Neural progenitor cell (in vitro differentiated cells): ENCODE data around the gene KBTBD8. TPM values are rescaled to one million over a fixed set of nuclear protein-coding genes. Genes with fewer than 3 reads are reported as not detected.
A peak's percentile ranks its signal among the peaks of the same experiment; 100 is the strongest.

Source experiments
- DNase-seq: peaks from one replicate; pipeline ENCODE4 v3.0.0-alpha.2; 2016; ENCODE audit warnings: low spot score
- H2AFZ ChIP-seq: fragments of 200-600 bp; sonication (generic); replicated peaks from 2 replicates; pipeline ENCODE4 v1.6.1; 2016; ENCODE audit warnings: antibody characterized with exemption
- H3F3A ChIP-seq: fragments of 200-600 bp; sonication (generic); 2 replicates; pipeline ENCODE4 v1.6.1; 2016; ENCODE audit warnings: antibody characterized with exemption, low read depth
- H3K27ac ChIP-seq: fragments of 200-600 bp; sonication (generic); 2 replicates; pipeline ENCODE4 v1.5.1; 2016; ENCODE audit warnings: mild to moderate bottlenecking
- H3K27me3 ChIP-seq: fragments of 200-600 bp; sonication (generic); 2 replicates; pipeline ENCODE4 v1.6.1; 2016; ENCODE audit warnings: mild to moderate bottlenecking, moderate library complexity
- H3K36me3 ChIP-seq: fragments of 200-600 bp; sonication (generic); 2 replicates; pipeline ENCODE4 v1.5.1; 2016
- H3K4me1 ChIP-seq: fragments of 200-600 bp; sonication (generic); 2 replicates; pipeline ENCODE4 v1.6.1; 2016; ENCODE audit warnings: mixed run types
- H3K4me2 ChIP-seq: fragments of 200-600 bp; sonication (generic); 2 replicates; pipeline ENCODE4 v1.6.1; 2016
- H3K4me3 ChIP-seq: fragments of 200-600 bp; sonication (generic); 2 replicates; pipeline ENCODE4 v1.5.1; 2016
- H3K79me2 ChIP-seq: fragments of 200-600 bp; sonication (generic); 2 replicates; pipeline ENCODE4 v1.6.1; 2016; ENCODE audit warnings: low read depth
- H3K9ac ChIP-seq: fragments of 200-600 bp; sonication (generic); 2 replicates; pipeline ENCODE4 v1.6.1; 2016
- H3K9me3 ChIP-seq: fragments of 200-600 bp; sonication (generic); 2 replicates; pipeline ENCODE4 v1.5.1; 2016; ENCODE audit warnings: low read depth
- H4K20me1 ChIP-seq: fragments of 200-600 bp; sonication (generic); 2 replicates; pipeline ENCODE4 v1.6.1; 2016; ENCODE audit warnings: low read depth
- H3K27ac Mint-ChIP-seq: 3 replicates; pipeline ENCODE4 v1.8.0; 2021; ENCODE audit warnings: mixed read lengths
- H3K27me3 Mint-ChIP-seq: 2 replicates; pipeline ENCODE4 v1.8.0; 2022; ENCODE audit warnings: low read depth, mild to moderate bottlenecking, inconsistent platforms, moderate library complexity, mixed read lengths; ENCODE audit not compliant: insufficient read depth
- H3K36me3 Mint-ChIP-seq: 3 replicates; pipeline ENCODE4 v1.8.0; 2021; ENCODE audit warnings: mixed read lengths
- H3K4me1 Mint-ChIP-seq: 3 replicates; pipeline ENCODE4 v1.8.0; 2021; ENCODE audit warnings: mixed read lengths
- H3K4me3 Mint-ChIP-seq: 3 replicates; pipeline ENCODE4 v1.8.0; 2021; ENCODE audit warnings: mild to moderate bottlenecking, moderate library complexity, mixed read lengths
- H3K9me3 Mint-ChIP-seq: 3 replicates; pipeline ENCODE4 v1.8.0; 2020; ENCODE audit warnings: mixed read lengths
- CTCF ChIP-seq: fragments of 200-600 bp; sonication (generic); IDR thresholded peaks from 2 replicates; pipeline ENCODE4 v1.5.1; 2017; ENCODE audit warnings: antibody characterized with exemption, mild to moderate bottlenecking
- EZH2 ChIP-seq: fragments of 200-600 bp; sonication (generic); IDR thresholded peaks from 2 replicates; pipeline ENCODE4 v1.6.1; 2017; ENCODE audit warnings: antibody characterized with exemption, mild to moderate bottlenecking, moderate library complexity
- EZH2phosphoT487 ChIP-seq: fragments of 200-600 bp; sonication (generic); IDR thresholded peaks from 2 replicates; pipeline ENCODE4 v1.6.1; 2017; ENCODE audit warnings: antibody characterized with exemption
- total RNA-seq: library from RNA; depleted of rRNA; stranded (reverse); fragments of >200 nt; gene quantifications from 2 replicates; pipeline ENCODE4 v1.2.3, GENCODE V29; 2015; ENCODE audit warnings: low replicate concordance

KBTBD8 gene
- total RNA-seq, 1 donor from 2014 or later, result 8.3 TPM

DNA sequence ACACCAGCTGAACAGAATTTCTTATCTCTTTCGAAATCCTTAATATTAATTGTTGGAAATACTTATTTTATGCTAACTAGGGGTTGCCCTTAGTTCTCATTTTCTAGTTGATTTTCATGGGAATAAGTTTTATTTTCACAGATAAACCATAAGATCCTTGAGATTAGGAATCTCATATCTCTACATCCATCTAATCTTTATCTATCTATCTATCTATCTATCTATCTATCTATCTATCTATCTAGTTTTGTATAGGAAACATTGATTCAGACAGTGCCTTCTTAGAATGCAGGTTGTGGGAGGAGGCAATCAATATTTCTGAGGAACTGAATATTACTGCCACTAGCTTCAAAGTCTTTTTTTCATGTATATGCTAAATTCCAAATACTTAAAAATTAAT, 3.5 kb upstream of the KBTBD8 start:
- H3K27ac Mint-ChIP-seq, result no peak overlapping the region
- Histone ChIP-seq H3K4me3 (no peak overlapping the region), H3K9me3 (no peaks in the 10 kb centered on the region), H3K36me3 (no peaks in the 10 kb centered on the region), H3K4me1 (peaks cover 6% of the 10 kb centered on the region), H3K4me2 (no peak overlapping the region), H4K20me1 (no peaks in the 10 kb centered on the region), H3K9ac (no peak overlapping the region), H3K27ac (no peak overlapping the region), H3K79me2 (no peaks in the 10 kb centered on the region), H3F3A (peaks cover 9% of the 10 kb centered on the region), H3K27me3 (peaks cover 9% of the 10 kb centered on the region), H2AFZ (no peak overlapping the region)
- H3K9me3 Mint-ChIP-seq, result no peaks in the 10 kb centered on the region
- H3K4me1 Mint-ChIP-seq, result peaks cover 21% of the 10 kb centered on the region
- DNase-seq, result no peak
- no peaks in the 10 kb centered on the region for H3K36me3 Mint-ChIP-seq
- H3K4me3 Mint-ChIP-seq, result no peak overlapping the region
- no peak for TF ChIP-seq EZH2
- TF ChIP-seq CTCF, result no peak
- TF ChIP-seq EZH2phosphoT487, result no peak
- H3K27me3 Mint-ChIP-seq, result peaks cover 3% of the 10 kb centered on the region

- no peak for TF ChIP-seq EZH2phosphoT487
- TF ChIP-seq EZH2, result no peak
- no peak for TF ChIP-seq CTCF
- H3K4me2 ChIP-seq, result no peak overlapping the region
- Mint-ChIP-seq H3K9me3 (no peaks in the 10 kb centered on the region), H3K27me3 (peaks cover 3% of the 10 kb centered on the region), H3K4me3 (no peak overlapping the region), H3K27ac (no peak overlapping the region), H3K4me1 (peaks cover 14% of the 10 kb centered on the region), H3K36me3 (no peaks in the 10 kb centered on the region)
- DNase-seq, result no peak
- H3K27ac ChIP-seq, result no peak overlapping the region
- no peak overlapping the region for H3K4me3 ChIP-seq
- no peaks in the 10 kb centered on the region for H3F3A ChIP-seq
- no peaks in the 10 kb centered on the region for H3K79me2 ChIP-seq
- H3K27me3 ChIP-seq, result peaks cover 13% of the 10 kb centered on the region
- no peaks in the 10 kb centered on the region for H3K9me3 ChIP-seq
- no peak overlapping the region for H3K9ac ChIP-seq
- H2AFZ ChIP-seq, result no peak overlapping the region
- H3K36me3 ChIP-seq, result no peaks in the 10 kb centered on the region
- H4K20me1 ChIP-seq, result no peaks in the 10 kb centered on the region
- no peaks in the 10 kb centered on the region for H3K4me1 ChIP-seq
These were observed 1.4 kb upstream of the KBTBD8 start for GRCh38 chr3:66996696-66997095.

- H2AFZ ChIP-seq, result peak overlapping the region; percentile 51
- Mint-ChIP-seq H3K27ac (no peak overlapping the region), H3K4me3 (peak overlapping the region; percentile 90)
These were observed 471 bp upstream of the KBTBD8 start for GRCh38 chr3:66997560-66998112.

More at GRCh38 chr3:66997560-66998112, 471 bp upstream of the KBTBD8 start:
- no peaks in the 10 kb centered on the region for H3K9me3 Mint-ChIP-seq
- no peaks in the 10 kb centered on the region for H3K79me2 ChIP-seq
- no peak for DNase-seq
- H3K4me1 ChIP-seq, result no peaks in the 10 kb centered on the region
- H3K4me3 ChIP-seq, result peak overlapping the region; percentile 20
- no peaks in the 10 kb centered on the region for H4K20me1 ChIP-seq
- no peak overlapping the region for H3K27ac ChIP-seq
- peaks cover 3% of the 10 kb centered on the region for H3K27me3 Mint-ChIP-seq
- H3K36me3 ChIP-seq, result no peaks in the 10 kb centered on the region
- H3K4me2 ChIP-seq, result peak overlapping the region; percentile 72
- peaks cover 13% of the 10 kb centered on the region for H3K27me3 ChIP-seq
- no peaks in the 10 kb centered on the region for H3K36me3 Mint-ChIP-seq
- no peak overlapping the region for H3K9ac ChIP-seq
- H3K9me3 ChIP-seq, result no peaks in the 10 kb centered on the region
- peaks cover 14% of the 10 kb centered on the region for H3K4me1 Mint-ChIP-seq
- H3F3A ChIP-seq, result no peaks in the 10 kb centered on the region
- TF ChIP-seq EZH2phosphoT487 (no peak), CTCF (no peak), EZH2 (no peak)
